Right hindlimb (tissue), 1 donor: ENCODE measurements around the gene C19orf53.

Experiments used
- DNase-seq: peaks from one replicate; pipeline ENCODE4 v3.0.0-alpha.2; 2018

The C19orf53 gene

GRCh38 chr19:13796301-13797057 is 22.2 kb downstream of the C19orf53 start:
- DNase-seq = peak; percentile 69

DNA sequence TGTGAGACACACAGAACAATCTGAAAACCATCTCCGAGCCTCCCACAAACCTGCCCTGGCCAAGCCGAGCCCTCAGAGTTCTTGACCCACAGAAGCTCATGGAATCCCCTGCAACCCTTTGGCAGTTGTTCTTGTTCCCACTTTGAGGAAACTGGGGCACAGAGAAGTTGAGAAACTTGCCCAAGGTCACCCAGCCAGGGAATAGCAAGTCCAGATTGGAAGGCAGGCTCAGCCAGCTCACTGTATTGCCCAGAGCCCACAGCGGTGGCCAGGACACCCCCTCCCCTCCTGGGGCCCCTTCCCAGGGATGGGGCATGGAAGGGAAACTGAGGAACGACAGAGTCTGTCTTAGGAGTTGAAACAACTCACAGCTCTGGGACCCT is 22.8 kb downstream of the C19orf53 start:
- no peak for DNase-seq

GRCh38 chr19:13797870-13798269 is 23.6 kb downstream of the C19orf53 start:
- DNase-seq = no peak

DNA sequence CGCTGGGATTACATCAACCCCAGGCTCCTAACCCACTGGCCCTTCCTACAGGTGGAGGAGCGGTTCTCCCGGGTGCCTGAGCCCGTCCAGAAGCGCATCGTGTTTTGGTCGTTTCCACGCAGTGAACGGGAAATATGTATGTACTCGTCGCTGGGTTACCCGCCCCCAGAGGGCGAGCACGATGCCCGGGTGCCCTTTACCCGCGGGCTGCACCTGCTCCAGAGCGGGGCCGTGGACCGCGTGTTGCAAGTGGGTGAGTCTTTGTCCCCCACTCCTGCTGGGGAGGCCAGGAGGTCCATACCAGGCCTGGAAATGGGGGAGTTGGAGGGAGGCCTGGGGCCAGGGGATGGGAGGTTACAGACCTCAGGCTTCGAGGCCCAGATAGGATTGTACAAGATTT is 25.4 kb downstream of the C19orf53 start:
- DNase-seq = no peak

- DNase-seq = no peak
Observed at GRCh38 chr19:13803038-13803437, 28.8 kb downstream of the C19orf53 start.

- no peak for DNase-seq
Observed at GRCh38 chr19:13804830-13805683, 30.8 kb downstream of the C19orf53 start.

DNA sequence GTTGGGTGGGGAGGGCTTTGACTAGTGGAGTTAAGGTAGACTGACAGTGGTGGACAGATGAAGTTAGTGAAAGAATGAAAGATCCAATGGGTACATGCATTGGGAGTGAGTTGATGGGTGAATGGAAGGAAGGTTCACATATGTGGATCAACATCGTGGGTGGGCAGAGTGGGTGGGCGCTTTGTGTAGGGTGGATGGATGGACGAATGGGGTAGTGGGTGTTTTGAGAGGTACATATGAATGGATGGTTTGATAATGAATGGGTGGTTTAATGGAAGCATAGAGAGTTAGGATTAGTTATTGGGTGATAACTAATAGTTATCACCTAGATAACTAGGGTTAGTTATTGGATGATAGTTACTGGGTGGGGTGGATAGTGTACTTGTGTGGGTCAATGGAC is 32.5 kb downstream of the C19orf53 start:
- DNase-seq = no peak

- DNase-seq = no peak
Observed at GRCh38 chr19:13807421-13808021, 33.3 kb downstream of the C19orf53 start.

DNA sequence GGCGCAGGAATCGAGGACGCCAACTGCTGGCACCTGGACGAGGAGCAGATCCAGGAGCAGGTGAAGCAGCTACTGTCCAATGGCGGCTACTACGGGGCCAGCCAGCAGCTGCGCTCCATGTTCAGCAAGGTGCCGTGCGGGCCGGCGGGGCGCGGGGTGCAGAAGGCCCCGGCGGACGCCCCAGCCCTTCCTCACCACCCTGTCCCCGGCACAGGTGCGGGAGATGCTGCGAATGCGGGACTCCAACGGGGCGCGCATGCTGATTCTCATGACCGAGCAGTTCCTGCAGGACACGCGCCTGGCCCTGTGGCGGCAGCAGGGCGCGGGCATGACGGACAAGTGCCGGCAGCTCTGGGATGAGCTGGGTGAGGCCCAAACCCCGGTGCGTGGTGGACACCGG is 34.6 kb downstream of the C19orf53 start:
- DNase-seq = no peak

DNA sequence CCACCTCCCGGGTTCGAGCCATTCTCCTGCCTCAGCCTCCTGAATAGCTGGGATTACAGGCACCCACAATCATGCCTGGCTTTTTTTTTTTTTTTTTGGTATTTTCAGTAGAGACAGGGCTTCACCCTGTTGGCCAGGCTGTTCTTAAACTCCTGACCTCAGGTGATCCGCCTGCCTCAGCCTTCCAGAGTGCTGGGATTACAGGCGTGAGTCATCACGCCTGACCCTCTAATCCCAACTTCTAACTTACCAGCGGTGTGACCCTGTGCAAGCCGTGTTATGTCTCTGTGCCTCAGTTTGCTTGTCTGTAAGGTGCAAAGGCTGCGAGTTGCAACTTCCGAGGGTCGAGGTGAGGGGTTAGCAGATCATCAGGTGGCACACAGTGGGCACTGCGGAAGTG is 38.3 kb downstream of the C19orf53 start:
- no peak for DNase-seq

DNA sequence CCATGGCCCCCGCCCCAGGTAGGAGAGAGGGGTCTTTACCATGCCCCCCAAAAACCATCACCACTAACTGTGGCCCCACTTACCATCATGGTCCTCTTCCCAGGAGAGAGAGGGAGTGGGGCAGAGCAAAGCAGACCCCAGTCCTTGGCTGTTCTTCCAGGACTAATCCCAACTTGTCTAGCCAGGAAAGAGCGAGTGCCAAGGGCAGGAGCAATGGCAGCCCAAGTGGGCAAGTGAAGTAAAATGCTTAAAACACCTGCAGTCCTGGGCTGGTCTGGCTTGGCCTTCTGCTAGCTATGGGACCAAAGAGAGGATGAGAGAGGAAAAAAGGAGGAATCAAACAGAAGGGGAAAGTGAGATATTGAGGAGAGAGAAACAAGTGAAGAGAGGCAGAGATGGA is 38.9 kb downstream of the C19orf53 start:
- no peak for DNase-seq

GRCh38 chr19:13814550-13814949 is 40.3 kb downstream of the C19orf53 start:
- no peak for DNase-seq

DNA sequence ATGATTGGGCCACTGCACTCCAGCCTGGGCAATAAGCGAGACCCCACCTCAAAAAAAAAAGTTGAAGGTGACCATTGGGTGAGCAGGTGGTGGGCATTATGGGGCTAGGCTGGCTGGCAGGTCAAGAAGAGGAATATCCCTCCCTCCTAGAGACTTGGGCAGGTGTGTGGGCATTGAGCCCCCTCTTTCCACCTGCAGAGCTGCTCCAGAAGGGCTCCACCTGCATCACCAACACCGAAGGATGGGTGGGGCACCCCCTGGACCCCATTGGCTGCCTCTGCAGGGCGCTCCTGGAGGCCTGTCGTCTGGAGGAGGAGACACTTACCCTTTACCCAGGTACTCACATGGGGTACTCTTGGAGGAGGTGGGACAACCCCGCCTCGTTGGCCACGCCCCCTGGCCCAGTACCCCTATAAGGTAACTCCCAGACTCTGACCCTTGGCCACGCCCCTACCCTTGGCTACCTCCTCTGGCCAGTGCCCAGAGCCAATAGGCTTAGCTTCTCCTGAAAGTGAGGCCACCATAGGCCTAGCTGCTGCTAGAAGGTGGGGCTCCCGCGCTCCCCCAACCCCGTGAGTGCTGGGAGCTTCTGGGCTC is 42.9 kb downstream of the C19orf53 start:
- DNase-seq = no peak

DNA sequence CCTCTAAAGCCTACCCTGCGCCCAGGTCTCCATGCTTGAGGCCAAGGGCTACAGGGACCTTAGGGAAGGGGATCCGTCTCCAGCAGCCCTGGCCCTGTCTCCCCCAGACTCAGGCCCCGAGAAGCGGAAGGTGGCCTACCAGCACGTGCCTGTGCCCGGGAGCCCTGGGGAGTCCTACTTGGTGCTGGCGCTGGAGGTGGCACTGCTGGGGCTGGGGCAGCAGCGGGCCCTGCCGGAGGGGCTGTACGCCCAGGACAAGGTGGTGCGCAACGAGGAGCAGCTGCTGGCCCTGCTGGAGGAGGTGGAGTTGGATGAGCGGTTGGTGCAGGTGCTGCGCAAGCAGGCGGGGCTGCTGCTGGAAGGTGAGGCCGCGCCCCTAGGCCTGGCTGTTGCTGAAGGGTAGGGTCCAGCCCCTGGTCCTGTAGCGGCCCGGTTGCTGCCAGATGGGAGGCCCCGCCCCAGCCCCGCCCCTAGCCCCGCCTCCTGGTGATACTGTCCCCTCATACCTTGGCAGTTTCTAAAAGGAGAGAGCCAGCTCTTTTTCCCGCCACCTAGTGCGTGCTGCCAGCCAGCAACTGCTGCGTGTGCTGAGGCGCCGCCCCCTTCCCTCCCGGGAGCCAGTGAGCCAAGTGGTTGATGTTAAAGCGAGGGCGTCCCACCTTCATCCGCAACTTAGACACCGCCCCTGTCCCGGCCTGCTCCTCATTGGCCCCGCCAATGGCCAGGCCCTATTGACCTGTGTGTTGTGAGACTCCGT is 43.5 kb downstream of the C19orf53 start:
- DNase-seq = no peak

GRCh38 chr19:13819238-13819637 is 45.0 kb downstream of the C19orf53 start:
- DNase-seq = no peak

GRCh38 chr19:13821292-13821691 is 47.0 kb downstream of the C19orf53 start:
- DNase-seq = no peak

DNA sequence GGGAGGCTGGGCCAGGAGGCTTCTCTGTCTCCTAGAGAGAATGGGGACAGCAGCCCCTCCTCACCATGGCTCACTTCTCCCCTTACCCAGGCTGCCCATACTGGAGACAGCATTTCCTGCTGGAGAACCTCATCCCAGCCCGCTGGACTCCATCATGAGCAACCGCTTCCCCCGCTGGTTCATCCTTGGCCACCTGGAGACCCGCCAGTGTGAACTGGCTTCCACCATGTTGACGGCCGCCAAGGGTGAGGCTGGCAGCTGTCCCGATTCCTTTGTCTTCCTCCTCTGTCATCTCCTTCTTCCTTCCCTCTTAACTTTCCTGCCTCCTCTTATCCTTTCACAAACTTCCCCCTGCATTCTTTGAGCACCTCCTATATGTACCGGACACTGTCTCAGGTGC is 49.0 kb downstream of the C19orf53 start:
- DNase-seq = no peak

DNA sequence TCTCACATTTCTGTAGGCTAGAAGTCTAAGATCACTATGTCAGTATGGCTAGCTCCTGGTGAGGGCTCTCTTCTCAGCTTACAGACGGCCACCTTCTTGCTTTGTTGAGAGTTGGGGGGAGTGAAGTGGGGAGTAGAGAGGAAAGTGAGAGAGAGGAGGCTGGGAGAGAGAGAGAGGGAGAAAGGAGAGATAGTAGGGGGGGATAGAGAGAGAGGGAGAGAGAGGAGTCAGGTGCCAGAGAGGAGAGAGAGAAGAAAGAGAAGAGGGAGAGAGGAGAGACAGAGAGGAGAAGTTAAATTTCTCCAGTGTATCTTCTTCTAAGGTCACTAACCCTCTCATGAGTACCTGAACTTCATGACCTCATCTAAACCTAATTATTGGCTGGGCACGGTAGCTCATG is 49.6 kb downstream of the C19orf53 start:
- DNase-seq = no peak

- no peak for DNase-seq
Observed at GRCh38 chr19:13824703-13825102, 50.4 kb downstream of the C19orf53 start.

DNA sequence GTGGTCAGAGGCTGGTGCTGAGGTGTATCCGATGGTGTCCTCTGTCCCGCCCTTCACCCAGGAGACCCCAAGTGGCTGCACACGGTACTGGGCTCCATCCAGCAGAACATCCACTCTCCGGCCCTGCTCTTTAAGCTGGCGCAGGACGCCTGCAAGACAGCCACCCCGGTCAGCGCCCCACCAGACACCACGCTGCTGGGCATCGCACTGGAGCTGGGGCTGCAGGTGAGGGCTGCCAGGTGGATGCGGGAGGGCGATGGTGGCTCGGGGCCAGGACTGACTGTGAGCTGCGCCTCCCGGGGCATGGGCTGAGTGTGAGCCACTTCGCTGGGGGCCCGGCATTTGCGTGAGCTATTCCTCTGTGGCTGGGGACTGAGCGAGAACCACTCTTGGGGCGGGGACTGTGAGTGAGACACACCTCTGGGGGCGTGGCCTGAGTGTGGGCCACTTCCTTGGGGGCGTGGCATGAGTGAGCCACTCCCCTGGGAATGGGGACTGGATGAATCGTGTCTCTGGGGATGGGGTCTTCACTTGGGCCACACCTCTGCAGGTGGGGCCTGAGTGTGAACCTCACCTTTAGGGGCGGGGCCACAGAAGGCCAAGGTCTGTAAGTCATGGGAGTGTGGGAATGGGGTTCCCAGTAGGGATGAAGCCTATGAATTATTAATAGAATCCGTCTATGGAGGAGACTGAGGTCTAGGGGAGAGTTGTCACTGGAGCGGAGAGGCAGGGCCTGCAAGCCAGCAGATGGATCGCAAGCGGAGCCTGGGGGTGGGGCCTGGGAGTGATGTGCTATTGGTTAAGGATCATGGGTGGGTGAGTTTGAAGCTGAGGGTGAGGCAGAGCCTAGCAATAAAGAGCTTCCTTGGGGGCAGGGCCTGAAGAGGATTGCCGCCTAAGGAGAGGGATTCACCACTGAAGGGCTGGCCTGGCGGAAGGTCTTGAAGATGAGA is 51.5 kb downstream of the C19orf53 start:
- no peak for DNase-seq

GRCh38 chr19:13826652-13827235 is 52.5 kb downstream of the C19orf53 start:
- DNase-seq = no peak
